WTC11 (cell line): ENCODE measurements around the gene MYOM1.

Experiments used
- ATF1 ChIP-seq: sonication (generic); formaldehyde crosslinking; IDR thresholded peaks from 2 replicates; pipeline ENCODE4 v1.8.1; 2023; ENCODE audit warnings: mild to moderate bottlenecking, moderate library complexity, missing genetic modification reagents
- CDX4 ChIP-seq: fragments of 250-450 bp; sonication (Bioruptor Pico); IDR thresholded peaks from 2 replicates; pipeline ENCODE4 v1.9.0; 2021; ENCODE audit warnings: moderate library complexity, mild to moderate bottlenecking, inconsistent platforms, borderline replicate concordance
- FOXJ3 ChIP-seq: sonication (generic); formaldehyde crosslinking; IDR thresholded peaks from 2 replicates; pipeline ENCODE4 v1.9.0; 2021; ENCODE audit warnings: missing genetic modification reagents, mild to moderate bottlenecking, borderline replicate concordance
- NR1H2 ChIP-seq: sonication (generic); formaldehyde crosslinking; IDR thresholded peaks from 2 replicates; pipeline ENCODE4 v1.9.0; 2021; ENCODE audit warnings: mild to moderate bottlenecking, moderate library complexity, missing genetic modification reagents
- NR3C1 ChIP-seq: sonication (generic); formaldehyde crosslinking; conservative IDR thresholded peaks from 2 replicates; pipeline ENCODE4 v1.8.1; 2023; ENCODE audit warnings: low read depth, mild to moderate bottlenecking, missing genetic modification reagents
- SP1 ChIP-seq: sonication (generic); formaldehyde crosslinking; conservative IDR thresholded peaks from 2 replicates; pipeline ENCODE4 v1.8.1; 2022; ENCODE audit warnings: missing genetic modification reagents
- USF2 ChIP-seq: sonication (generic); formaldehyde crosslinking; IDR thresholded peaks from 2 replicates; pipeline ENCODE4 v1.8.1; 2023; ENCODE audit warnings: mild to moderate bottlenecking, missing genetic modification reagents, moderate library complexity
- ZMAT4 ChIP-seq: fragments of 250-450 bp; sonication (Bioruptor Pico); IDR thresholded peaks from 2 replicates; pipeline ENCODE4 v1.9.0; 2021; ENCODE audit warnings: mild to moderate bottlenecking
- ZNF512 ChIP-seq: sonication (generic); formaldehyde crosslinking; IDR thresholded peaks from 2 replicates; pipeline ENCODE4 v1.8.1; 2022; ENCODE audit warnings: missing genetic modification reagents, borderline replicate concordance
- TF ChIP-seq, protein P1 (sequence below): fragments of 200-600 bp; IDR thresholded peaks from 2 replicates; pipeline ENCODE4 v1.8.0; 2022; ENCODE audit warnings: antibody characterized with exemption
- TF ChIP-seq, protein P2 (sequence below): fragments of 250-450 bp; sonication (Bioruptor Pico); IDR thresholded peaks from 2 replicates; pipeline ENCODE4 v1.8.0; 2021; ENCODE audit warnings: mild to moderate bottlenecking
- TF ChIP-seq, protein P3 (sequence below): sonication (generic); formaldehyde crosslinking; IDR thresholded peaks from 2 replicates; pipeline ENCODE4 v1.8.1; 2022; ENCODE audit warnings: low read depth, missing genetic modification reagents, borderline replicate concordance
- TF ChIP-seq, protein P4 (sequence below): sonication (generic); formaldehyde crosslinking; conservative IDR thresholded peaks from 2 replicates; pipeline ENCODE4 v1.8.1; 2022; ENCODE audit warnings: mild to moderate bottlenecking, missing genetic modification reagents
- TF ChIP-seq, protein P5 (sequence below): sonication (generic); formaldehyde crosslinking; IDR thresholded peaks from 2 replicates; pipeline ENCODE4 v1.8.0; 2022; ENCODE audit warnings: mild to moderate bottlenecking, missing genetic modification reagents

DNA sequence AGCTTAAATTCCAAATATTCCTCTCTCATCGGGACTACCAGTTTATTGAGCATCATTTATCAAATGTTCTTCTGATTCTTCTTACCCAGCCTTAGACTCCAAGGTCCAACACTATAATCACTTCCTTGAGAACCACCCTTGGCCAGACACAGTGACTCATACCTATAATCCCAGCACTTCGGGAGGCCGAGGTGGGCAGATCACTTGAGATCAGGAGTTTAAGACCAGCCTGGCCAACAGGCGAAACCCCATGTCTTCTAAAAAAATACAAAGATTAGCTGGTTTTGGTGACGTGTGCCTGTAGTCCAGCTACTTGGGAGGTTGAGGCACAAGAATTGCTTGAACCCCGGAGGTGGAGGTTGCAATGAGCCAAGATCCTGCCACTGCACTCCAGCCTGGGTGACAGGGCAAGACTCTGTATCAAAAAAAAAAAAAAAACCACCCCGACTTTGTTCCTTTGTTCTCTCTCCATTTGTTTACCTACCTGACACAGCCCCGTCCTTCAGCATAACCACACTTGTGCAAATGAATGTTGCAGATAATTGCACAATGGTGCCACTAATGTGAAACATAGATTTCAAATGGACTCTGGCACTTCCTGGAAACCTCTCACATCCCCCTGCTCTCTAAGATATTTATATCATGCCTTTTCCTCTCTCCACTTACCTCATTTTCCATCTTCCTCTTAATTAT, 167.9 kb downstream of the MYOM1 start:
- TF ChIP-seq ZMAT4, result no peak
- no peak for TF ChIP-seq SP1 (CRISPR knock-in tag)
- TF ChIP-seq, protein P1, sequence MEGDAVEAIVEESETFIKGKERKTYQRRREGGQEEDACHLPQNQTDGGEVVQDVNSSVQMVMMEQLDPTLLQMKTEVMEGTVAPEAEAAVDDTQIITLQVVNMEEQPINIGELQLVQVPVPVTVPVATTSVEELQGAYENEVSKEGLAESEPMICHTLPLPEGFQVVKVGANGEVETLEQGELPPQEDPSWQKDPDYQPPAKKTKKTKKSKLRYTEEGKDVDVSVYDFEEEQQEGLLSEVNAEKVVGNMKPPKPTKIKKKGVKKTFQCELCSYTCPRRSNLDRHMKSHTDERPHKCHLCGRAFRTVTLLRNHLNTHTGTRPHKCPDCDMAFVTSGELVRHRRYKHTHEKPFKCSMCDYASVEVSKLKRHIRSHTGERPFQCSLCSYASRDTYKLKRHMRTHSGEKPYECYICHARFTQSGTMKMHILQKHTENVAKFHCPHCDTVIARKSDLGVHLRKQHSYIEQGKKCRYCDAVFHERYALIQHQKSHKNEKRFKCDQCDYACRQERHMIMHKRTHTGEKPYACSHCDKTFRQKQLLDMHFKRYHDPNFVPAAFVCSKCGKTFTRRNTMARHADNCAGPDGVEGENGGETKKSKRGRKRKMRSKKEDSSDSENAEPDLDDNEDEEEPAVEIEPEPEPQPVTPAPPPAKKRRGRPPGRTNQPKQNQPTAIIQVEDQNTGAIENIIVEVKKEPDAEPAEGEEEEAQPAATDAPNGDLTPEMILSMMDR, result no peak
- TF ChIP-seq CDX4 (CRISPR knock-in tag), result no peak
- TF ChIP-seq, protein P2, sequence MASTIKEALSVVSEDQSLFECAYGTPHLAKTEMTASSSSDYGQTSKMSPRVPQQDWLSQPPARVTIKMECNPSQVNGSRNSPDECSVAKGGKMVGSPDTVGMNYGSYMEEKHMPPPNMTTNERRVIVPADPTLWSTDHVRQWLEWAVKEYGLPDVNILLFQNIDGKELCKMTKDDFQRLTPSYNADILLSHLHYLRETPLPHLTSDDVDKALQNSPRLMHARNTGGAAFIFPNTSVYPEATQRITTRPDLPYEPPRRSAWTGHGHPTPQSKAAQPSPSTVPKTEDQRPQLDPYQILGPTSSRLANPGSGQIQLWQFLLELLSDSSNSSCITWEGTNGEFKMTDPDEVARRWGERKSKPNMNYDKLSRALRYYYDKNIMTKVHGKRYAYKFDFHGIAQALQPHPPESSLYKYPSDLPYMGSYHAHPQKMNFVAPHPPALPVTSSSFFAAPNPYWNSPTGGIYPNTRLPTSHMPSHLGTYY (CRISPR knock-in tag), result no peak
- TF ChIP-seq, protein P3, sequence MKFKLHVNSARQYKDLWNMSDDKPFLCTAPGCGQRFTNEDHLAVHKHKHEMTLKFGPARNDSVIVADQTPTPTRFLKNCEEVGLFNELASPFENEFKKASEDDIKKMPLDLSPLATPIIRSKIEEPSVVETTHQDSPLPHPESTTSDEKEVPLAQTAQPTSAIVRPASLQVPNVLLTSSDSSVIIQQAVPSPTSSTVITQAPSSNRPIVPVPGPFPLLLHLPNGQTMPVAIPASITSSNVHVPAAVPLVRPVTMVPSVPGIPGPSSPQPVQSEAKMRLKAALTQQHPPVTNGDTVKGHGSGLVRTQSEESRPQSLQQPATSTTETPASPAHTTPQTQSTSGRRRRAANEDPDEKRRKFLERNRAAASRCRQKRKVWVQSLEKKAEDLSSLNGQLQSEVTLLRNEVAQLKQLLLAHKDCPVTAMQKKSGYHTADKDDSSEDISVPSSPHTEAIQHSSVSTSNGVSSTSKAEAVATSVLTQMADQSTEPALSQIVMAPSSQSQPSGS (CRISPR knock-in tag), result no peak
- TF ChIP-seq USF2 (CRISPR knock-in tag), result no peak
- TF ChIP-seq, protein P4, sequence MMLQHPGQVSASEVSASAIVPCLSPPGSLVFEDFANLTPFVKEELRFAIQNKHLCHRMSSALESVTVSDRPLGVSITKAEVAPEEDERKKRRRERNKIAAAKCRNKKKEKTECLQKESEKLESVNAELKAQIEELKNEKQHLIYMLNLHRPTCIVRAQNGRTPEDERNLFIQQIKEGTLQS, result no peak
- no peak for TF ChIP-seq NR1H2
- no peak for TF ChIP-seq FOXJ3 (CRISPR knock-in tag)
- TF ChIP-seq, protein P5, sequence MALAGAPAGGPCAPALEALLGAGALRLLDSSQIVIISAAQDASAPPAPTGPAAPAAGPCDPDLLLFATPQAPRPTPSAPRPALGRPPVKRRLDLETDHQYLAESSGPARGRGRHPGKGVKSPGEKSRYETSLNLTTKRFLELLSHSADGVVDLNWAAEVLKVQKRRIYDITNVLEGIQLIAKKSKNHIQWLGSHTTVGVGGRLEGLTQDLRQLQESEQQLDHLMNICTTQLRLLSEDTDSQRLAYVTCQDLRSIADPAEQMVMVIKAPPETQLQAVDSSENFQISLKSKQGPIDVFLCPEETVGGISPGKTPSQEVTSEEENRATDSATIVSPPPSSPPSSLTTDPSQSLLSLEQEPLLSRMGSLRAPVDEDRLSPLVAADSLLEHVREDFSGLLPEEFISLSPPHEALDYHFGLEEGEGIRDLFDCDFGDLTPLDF (CRISPR knock-in tag), result no peak
- no peak for TF ChIP-seq ATF1 (CRISPR knock-in tag)
- TF ChIP-seq ZNF512 (CRISPR knock-in tag), result no peak
- TF ChIP-seq NR3C1 (CRISPR knock-in tag), result no peak
